NCI-H1694 (cell line): ENCODE measurements around the gene CYTH4.

ENCODE experiments used
- DNase-seq: peaks from one replicate; lab custom pipeline; 2025; lab: John Stamatoyannopoulos, UW

CYTH4 gene

DNA sequence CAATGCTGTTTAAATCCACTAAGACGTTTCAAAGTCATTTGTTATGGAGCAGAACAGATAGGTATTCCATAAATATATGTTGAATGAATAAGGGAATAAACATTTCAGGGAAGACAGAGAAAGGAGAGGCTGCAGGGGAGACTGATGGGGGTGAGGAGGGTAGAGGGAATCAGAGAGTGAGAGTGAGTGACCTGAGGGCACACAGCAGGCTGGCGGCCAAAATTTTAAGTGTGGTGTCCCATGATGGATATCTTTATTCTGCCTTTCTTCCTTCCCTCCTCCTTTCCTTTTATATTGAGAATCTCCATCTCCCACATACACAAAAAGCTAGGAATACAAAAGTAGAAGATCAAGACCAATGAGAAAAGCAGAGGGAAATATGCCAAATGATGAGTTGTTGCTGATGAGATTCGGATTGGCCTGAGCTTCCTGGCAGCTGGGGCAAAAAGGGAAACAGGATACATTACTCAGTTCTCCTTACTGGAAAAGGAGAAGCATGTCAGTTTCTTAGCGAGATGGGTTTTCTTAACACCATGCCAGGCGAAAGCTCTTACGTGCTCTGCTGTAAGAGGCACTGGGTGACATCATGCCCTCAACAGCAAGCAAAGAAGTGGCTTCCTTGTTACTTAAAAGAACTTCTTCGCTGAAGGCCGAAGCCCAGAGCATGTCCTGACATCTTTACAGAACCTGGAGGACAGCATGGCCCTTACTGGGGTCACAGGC, 11.2 kb upstream of the CYTH4 start:
- DNase-seq = no peak

DNA sequence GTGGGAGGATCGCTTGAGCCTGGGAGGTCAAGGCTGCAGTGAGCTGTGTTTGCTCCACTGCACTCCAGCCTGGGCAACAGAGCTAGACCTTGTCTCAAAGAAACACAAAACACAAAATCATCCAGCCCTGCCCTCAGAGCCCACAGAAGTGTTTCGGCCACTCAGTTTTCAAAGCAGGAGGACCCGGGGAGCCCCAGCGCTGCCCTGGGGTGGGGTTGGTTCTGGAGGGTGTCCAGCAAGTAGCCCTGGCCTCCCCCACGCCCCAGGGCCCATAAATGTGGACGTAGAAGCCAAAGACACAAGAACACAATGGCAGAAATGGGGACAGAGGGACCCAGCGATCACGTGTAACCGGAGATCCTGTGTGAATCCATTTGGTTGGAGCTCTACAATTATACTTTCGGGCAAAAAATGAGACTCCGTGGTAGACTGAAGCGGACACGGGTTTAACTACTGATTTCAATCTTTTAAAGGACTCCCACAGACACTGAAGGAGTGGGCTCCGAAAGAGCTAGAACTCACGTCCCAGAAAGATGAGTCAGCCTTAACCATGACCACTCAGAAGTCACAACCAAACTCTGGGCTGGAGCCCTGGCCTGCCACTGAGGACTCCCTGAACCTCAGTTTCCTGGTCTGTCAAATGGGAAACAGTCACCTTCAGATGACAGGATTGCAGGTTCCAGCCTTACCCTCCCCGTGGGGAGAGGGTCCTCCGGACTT, 9.0 kb upstream of the CYTH4 start:
- DNase-seq = no peak

DNA sequence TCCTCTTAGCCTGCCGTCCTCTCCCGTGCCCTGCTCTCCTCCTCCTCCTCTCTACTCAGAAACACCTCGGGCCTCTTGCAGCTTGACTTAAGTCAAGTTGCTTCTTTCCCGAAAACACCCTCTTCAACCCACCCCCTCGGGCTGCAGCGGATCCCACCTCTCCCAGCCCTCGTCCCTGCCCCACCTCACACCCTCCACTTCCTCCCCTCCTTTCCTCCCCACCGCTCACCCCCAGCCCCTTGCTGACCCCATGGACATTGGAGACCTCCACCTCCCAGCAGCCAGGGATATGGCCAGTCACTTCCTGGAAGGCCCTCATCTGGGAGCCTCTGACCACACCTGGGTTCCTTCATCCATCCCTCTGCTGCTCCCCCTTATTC, 8.5 kb upstream of the CYTH4 start:
- DNase-seq = no peak

DNA sequence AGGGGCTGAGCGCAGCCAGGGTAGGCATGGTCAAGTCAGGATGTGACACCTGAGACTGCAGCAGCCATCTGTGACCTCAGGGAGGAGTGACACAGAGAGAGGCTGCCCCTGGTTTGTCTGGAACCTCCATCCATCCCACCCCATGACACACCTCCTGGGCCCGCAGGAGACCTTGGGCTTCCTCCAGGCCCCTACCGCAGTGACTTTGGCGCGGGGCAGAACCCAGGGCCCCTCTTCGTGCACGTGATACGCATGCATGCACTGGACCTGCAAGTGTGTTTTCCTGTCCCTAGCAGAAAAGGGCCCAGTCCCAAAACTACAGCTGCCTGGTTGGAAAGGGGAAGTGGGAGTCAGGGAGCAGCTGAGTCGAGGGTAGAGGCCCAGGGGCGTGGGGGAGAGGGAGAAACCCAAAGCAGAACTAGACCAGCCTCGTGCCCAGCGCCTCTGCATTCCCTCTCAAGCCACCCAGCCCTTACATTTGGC, 7.9 kb upstream of the CYTH4 start:
- DNase-seq = no peak

DNA sequence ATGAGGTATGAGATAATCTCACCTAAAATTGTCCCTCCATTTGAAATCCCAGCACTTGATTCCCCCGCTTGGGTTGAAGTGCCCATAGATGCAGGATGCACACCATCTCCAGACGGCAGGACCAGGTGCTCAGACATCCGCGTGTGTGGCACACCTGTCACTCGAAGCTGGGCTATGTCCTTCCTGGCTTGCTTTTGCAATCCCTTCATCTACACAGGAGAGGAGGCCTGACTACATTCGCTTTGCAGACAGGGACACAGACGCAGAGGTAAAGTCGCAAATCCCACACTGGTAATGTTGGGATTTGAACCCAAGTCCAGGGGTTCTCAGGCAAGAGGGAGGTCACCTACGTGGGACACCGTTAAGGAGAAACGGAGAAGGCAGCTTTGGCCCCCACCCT, 7.2 kb upstream of the CYTH4 start:
- DNase-seq = no peak

DNA sequence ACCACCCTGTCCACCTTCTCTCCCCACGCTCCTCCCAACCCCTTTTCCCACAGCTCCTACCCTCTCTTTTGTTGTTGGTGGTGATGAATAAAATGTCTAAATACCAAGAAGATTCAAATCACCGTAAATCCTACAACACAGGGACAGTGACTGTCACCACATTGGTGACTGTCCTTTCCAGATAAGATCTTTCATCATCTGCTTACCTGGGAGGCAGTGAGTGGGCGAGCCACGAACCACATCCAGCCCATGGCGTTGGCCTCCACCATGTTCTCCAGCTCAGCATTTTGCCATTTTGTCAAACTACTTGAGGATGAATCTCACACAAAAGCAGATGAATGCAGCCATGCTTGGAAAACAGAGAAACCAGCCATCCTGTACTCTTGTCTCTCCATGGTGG, 6.7 kb upstream of the CYTH4 start:
- DNase-seq = no peak

DNA sequence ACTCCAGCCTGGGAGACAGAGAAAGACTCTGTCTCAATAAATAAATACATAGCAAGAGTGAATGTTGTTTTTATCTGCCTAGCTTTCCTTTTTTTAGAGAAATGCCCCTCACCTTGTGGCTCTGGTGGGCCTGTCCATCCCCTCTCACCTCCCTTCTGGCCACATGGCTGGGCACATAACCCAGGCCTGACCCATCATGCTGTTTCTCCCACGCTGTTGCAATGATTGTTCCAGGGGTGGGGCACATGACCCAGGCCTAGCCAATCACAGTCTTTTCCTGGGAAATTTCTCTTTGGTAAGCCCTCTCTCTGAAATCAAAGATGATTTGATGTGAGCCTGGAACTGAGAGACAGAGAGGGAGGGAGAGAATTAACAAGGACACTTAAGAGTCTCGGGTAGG, 5.5 kb upstream of the CYTH4 start:
- DNase-seq = no peak

DNA sequence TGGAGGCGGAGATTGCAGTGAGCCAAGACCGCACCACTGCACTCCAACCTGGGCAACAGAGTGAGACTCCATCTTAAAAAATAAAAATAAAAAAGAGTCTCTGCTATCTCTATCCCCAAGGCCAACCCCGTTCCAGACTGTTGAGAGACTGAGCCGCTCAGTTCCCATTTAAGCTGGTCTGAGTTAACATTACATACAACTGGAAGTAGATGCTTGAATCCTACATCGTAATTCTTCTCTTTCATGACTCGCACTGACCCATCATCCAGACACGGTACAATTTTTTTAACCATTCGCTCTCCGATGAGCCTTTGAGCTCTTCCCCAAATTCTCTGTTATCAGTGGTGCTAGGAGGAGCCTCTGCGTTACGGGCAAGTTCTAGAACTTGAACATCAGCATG, 4.9 kb upstream of the CYTH4 start:
- no peak for DNase-seq

DNA sequence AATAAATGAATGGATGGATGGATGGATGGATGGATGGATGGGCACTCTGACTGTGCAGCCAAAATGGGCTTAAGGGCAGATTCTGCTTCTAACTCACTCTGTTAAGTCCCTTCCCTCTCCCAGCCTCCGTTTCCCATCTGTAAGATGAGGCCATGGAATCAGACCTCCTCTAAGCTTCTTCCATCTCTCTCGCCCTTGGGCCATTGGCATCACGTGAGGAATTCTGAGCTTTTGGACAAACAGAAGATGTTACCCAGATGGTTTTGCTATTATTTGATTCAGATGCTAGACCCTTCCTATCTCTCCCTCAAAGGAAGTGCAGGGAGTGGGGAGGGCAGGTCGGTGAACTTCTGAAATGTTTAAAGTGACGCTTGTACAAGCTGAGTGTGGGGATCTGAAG, 4.0 kb upstream of the CYTH4 start:
- DNase-seq = no peak

DNA sequence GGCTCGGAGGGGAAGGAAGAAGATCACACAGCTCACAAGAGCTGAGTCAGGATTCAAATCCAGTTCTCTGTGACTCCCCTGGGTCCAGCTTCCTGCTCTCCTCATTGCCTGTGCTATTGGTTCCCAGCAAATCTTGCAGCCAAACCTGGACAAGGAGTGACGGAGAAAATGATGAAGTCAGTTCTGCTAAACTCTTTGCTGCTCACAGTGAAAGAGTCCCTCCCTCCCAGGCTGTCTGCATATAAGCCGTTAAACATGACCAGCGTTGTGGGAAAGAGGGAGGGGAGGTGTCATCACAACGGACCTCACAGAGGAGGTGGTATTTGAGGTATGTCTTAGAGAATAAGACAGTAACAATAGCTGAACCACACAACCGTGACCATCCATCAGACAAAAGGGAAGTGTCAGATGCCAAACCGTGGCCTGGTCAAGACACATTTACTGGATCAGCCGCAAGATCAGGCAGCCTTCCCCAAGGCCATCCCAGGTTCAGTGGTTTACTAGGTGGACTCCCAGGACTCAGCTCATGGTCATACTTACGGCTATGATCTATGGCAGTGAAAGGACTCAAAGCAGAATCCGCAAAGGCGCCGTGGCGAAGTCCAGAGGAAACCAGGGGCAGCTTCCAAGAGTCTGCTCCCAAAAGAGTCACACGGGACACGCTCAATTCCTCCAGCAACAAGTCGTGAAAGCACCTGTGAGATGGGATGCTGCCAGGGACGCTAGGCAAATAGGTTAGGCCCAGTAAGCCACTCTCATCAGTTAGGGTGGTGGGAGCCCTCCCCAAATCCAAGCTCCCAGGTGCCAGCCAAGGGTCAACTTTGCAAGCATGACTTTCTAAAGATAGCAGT, 2.8 kb upstream of the CYTH4 start:
- no peak for DNase-seq

DNA sequence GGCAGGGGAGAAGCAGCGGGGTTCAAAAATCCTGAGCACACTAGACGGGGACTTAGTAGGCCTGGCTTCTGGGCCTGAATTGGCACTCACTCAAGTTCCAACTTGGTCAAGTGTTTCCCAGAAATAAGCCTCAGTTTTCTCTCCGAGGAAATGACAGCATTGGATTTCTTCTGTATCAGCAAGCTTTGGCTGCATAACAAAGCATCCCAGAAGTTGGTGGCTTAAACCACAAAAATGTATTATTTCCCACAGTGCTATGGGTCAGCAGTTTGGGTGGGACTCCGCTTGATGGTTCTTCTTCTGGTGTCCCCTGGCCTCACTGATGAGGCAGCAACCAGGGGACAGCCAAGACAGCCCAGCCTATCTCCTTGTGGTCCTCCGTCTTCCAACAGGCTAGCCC, 1.6 kb upstream of the CYTH4 start:
- DNase-seq = no peak

DNA sequence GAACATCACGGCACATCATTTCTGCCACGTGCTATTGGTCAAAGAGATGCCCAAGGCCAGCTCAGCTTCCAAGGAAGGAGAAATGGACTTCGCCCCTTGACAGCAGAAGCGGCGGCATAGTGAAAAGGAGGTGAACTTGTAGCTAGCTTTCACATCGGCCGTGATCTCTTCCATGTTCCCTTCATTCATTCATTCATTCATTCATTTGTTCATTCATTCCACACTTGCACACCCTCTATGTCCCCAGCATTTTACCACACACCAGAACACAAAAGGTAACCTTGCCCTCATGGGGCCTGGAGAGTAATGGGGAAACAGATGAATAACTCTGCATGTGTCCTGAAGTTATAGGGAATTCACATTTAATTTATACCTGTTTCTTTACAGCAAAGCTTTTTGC, 1.1 kb upstream of the CYTH4 start:
- no peak for DNase-seq

DNA sequence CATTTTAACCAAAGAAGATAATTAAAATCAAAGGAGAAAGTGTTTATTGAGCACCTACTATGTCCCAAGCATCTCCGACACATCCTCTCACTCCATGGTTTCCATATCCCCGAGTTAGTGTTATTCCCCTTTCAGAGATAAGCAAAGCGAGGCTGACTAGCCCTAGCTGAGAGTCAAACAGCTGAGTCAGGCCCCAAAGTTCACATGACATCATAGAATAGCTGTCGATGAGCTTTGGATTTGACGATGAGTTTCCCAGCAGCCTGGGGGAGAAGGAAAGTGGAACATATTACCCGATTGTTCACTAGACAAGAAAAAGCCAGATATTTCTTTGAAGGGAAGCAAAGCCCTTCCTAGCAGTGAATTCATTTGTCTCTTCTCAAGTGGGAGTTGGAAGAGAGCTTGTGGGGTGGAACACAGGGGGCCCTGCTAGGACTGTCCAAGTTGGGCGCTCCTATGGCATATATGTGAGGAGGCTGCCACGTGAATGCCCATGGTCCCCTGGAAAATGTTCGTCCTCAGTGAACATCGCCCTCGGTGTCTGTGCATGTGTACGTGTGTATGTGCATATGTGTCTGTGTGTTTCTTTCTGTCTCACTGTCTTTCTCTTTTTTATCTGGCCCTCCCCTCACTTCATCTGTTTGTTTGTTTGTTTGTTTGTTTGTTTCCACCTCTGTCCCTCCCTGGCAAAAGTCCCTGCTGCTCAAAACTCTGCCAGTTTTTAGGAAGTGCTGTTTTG, 493 bp upstream of the CYTH4 start:
- DNase-seq = no peak

DNA sequence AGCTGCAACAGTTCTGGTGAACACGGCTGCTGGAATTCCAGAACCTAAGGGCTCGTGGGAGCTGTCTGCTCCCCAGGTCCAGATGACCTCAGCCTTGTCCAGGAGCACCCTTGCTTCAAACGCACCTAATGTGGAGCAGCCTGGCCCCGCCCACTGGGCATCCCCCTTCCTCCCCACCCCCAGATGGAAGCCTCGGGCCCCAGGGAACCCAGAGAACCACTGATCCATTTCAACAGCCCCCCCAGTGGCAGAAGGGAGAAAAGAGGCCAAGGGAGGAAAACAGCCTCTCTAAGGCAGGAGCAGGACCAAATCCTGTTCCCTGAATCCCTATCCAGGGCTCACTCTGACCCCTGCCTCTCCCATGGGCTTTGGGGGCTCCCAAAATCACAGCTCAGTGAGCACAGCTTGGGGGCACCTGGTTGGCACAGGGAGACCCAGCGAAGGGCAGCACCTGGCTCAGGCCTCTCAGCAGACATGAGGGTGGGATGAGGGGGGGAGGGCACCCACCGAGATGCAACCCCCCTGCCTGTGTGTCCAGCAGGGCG, 1.2 kb downstream of the CYTH4 start:
- DNase-seq = no peak

DNA sequence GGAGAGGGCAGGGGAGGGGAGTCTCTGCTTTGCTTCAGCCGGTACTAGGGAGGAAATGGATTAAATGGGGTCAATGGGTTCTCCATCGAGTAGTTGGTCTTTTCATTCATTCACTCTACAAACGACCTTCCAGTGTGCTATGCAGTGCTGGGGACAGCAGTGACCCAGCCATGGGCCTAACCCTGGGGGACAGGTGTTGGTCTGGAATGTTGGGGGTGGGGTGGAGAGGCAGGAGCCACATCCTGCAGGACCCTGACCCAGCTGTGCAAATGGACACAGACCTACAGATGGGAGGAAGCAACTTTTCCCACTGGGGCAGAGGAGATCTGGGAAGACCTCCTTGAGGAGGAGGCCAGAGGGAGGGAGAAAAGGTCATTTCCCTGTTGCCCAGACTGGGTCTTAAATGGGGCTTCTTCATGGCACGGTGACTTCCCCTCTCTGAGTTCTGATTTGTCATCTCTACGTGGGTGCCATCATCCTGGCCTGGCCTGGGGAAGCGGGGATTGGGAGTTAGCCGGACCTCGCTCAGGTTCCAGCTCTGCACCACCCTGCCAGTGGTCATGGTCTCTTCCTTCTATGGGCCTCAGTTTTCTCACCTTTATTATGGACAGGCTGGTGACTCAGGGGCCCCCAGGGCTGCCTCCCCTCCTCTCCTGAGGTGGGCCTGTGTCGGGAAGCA, 2.0 kb downstream of the CYTH4 start:
- DNase-seq = no peak

DNA sequence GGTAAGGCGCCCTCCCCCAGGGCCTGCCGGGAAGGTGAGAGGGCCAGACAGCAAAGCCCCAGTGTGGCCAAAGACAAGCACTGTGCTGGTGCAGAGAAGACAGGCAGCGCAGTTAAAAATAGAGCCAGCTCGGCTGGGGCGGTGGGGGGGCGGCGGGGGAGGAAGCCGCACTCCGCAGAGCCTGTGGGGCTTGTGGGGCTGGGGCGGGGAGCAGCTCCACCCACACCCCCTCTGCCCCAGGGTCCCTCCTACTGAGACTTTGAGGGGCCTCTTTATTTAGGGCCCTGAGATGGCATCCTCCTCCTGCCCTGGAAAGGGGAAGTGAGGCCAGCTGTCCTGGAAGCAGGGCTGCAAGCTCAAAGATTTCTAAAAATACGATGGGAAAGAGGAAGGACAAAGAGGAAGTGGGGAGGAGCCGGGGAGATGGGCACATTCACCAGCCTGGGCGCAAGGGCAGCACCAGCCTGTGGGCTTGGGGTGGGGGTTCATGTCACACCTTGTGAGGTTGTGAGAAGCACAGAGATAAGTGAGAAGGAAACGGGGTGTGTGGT, 2.6 kb downstream of the CYTH4 start:
- no peak for DNase-seq

DNA sequence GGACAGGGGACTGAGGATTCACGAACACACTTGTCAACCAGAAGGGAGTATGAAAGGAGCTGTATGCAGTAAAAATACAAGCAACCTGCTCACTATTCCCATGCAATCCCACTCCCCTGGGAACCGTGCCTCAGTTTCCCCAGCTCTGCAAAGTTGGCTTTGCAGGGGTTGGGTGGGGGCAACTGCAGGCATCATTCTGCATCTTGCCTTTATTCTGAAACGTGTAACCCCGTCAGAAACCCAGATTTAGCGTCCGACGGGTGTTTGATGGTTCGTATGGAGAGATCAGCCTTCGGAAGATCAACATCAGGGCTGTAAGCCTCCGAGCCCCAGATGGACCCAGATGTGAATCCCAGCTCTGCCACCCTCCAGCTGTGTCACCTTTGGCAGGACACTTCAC, 3.6 kb downstream of the CYTH4 start:
- no peak for DNase-seq

DNA sequence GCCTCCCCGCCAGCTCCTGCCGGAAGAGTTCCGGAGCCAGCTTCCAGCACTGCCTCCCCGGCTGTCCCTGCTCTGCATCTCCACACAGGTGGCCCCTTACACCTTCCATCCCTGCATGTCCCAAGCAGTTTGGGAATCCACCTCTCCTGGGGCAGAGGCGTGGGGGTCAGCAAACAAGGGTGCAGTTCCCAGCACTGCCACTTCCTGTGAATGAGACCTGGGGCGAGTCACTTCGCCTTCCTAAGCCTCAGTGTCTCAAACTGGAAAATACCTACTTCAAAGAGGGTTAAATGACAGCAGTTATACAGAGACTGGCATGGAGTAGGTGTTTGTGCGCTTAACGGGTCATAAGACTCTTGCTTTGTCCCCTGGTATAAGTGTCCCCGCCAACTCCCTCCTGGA, 5.2 kb downstream of the CYTH4 start:
- no peak for DNase-seq

DNA sequence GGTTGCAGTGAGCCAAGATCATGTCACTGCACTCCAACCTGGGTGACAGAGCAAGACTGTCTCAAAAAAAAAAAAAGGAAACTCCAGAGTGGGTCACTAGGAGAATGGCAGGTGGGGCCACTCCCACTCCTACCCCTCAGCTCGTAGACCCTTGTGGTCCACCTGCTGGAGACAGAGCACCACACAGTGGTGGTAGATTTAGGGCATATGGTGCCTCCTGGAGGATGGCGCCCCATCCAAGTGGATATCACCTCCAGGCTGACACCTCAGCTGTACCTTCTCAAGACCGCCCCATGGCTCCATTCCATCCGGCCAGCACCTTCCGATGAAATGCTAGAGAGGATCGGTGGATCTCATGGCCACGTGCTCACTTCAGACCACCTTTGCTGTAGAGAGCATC, 6.2 kb downstream of the CYTH4 start:
- no peak for DNase-seq

DNA sequence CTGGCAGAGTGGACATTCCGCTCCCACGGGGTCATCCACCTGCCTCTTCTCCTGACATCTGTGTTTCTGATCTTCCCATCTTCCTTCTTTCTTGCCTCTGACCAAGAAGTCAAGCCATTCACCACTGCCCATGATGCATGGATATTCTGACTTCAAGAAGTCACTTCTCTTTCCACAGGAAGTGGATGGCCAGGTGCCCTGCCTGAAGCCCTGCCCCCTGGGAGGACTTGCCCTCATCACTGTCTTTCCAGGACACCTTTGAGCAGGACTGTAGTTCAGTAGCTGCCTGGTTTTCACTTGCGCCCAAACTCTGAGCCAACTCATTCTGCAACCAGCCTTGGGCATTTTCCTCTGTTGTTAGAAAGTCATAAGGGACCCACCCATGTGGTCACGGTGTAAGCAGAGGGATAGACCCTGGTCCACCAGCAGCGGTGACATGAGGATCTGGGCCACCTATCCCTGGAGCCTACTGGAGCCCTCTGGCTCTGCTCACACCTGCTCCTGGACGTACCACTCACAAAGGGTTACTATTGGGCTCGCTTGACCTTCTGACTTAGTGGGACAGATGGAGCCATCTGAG, 6.9 kb downstream of the CYTH4 start:
- no peak for DNase-seq

DNA sequence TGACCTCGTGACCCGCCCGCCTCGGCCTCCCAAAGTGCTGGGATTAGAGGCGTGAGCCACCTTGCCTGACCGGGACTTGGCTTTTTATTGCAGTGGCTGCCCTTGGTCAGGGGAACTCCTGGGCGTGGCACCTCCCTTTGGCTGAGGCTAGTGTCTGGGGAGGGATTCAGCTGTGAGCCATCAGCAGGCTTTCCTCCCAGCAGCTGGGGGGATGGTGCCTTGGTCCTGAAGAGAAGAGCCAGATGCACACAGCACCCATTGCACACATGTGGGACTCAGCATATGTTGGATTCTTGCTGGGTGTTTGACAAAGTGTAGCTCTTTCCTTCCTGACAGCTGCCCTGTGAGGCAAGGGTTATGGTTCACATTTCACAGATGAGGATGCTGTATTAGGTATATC, 8.4 kb downstream of the CYTH4 start:
- DNase-seq = peak; percentile 25
